ENCODE results near the gene AGMO.

DNA sequence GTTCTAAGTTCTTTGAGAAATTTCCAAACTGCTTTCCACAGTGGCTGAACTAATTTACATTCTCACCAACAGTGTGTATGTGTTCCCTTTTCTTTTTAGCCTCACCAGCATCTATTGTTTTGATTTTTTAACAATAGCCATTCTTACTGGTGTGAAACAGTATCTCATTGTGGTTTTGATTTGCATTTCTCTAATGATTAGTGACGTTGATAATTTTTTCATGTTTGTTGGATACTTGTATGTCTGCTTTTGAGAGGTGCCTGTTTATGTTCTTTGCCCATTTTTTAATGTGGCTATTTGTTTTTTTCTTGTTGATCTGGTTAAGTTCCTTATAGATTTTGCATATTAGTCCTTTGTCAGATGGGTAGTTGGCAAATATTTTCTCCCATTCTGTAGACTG, 191.4 kb downstream of the AGMO start:
- TF ChIP-seq, protein P1, sequence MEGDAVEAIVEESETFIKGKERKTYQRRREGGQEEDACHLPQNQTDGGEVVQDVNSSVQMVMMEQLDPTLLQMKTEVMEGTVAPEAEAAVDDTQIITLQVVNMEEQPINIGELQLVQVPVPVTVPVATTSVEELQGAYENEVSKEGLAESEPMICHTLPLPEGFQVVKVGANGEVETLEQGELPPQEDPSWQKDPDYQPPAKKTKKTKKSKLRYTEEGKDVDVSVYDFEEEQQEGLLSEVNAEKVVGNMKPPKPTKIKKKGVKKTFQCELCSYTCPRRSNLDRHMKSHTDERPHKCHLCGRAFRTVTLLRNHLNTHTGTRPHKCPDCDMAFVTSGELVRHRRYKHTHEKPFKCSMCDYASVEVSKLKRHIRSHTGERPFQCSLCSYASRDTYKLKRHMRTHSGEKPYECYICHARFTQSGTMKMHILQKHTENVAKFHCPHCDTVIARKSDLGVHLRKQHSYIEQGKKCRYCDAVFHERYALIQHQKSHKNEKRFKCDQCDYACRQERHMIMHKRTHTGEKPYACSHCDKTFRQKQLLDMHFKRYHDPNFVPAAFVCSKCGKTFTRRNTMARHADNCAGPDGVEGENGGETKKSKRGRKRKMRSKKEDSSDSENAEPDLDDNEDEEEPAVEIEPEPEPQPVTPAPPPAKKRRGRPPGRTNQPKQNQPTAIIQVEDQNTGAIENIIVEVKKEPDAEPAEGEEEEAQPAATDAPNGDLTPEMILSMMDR (IDR thresholded peaks at IDR 0.05): no peak
- no peak for TF ChIP-seq POLR2AphosphoS5 (IDR thresholded peaks at IDR 0.05; ENCODE audit: insufficient read depth in 1 of 2, low read depth in 1 of 2)
